HAP-1 (cell line): ENCODE data around the gene AFAP1L2.

Source experiments
- DNase-seq, 2 experiments: peaks; one replicate each; pipeline ENCODE4 v3.0.0-alpha.2; 2016 to 2020; ENCODE audit warnings: low spot score in 2 of 2
- H3K27me3 ChIP-seq: fragments of 250-450 bp; sonication (Bioruptor Pico); 2 replicates; pipeline ENCODE4 v1.5.1; 2020; ENCODE audit warnings: low read depth, mild to moderate bottlenecking, moderate library complexity
- H3K36me3 ChIP-seq: fragments of 250-450 bp; sonication (Bioruptor Pico); replicated peaks from 2 replicates; pipeline ENCODE4 v1.5.1; 2020; ENCODE audit warnings: mild to moderate bottlenecking
- H3K4me1 ChIP-seq: fragments of 250-450 bp; sonication (Bioruptor Pico); 2 replicates; pipeline ENCODE4 v1.5.1; 2020; ENCODE audit warnings: mild to moderate bottlenecking
- H3K4me3 ChIP-seq: fragments of 250-450 bp; sonication (Bioruptor Pico); 2 replicates; pipeline ENCODE4 v1.5.1; 2020; ENCODE audit warnings: mild to moderate bottlenecking, moderate library complexity
- H3K9me3 ChIP-seq: fragments of 250-450 bp; sonication (Bioruptor Pico); 2 replicates; pipeline ENCODE4 v1.5.1; 2020; ENCODE audit warnings: mild to moderate bottlenecking, moderate library complexity
- in situ Hi-C: fragments of 300-500 bp; cut with MboI; formaldehyde crosslinking; loops from 3 replicates; pipeline ENCODE4 v1.14.3; 2020; ENCODE audit warnings: low sequenced_read_pairs, inconsistent platforms, mixed read lengths

The AFAP1L2 gene

GRCh38 chr10:114245121-114245791, 159.0 kb downstream of the AFAP1L2 start:
- Histone ChIP-seq H3K36me3 (no peaks in the 10 kb centered on the region), H3K9me3 (no peaks in the 10 kb centered on the region), H3K4me3 (no peak overlapping the region), H3K4me1 (no peaks in the 10 kb centered on the region), H3K27me3 (peaks cover 38% of the 10 kb centered on the region)
- no peak for DNase-seq
- in situ Hi-C loops = no loop called here
